GM21717 (cell line): ENCODE results near the gene HTRA3.

Experiments
- ATAC-seq: cut with Tn5 transposase; IDR thresholded peaks from one replicate; pipeline ENCODE4 v1.9.1; 2021; ENCODE audit warnings: mild to moderate bottlenecking, moderate library complexity; ENCODE audit not compliant: unreplicated experiment

HTRA3 gene

GRCh38 chr4:8352368-8353157 is 83.0 kb downstream of the HTRA3 start:
- no peak for ATAC-seq

- ATAC-seq, result no peak
Observed at GRCh38 chr4:8353158-8353669, 83.7 kb downstream of the HTRA3 start.

GRCh38 chr4:8353912-8354453 is 84.4 kb downstream of the HTRA3 start:
- ATAC-seq, result no peak

GRCh38 chr4:8355306-8355705 is 85.8 kb downstream of the HTRA3 start:
- ATAC-seq, result no peak

- ATAC-seq, result no peak
Observed at GRCh38 chr4:8355864-8356565, 86.5 kb downstream of the HTRA3 start.
